Measurements from ENCODE around the gene CD300H.
"Not testable (repeated sequence)": the region's sequence is repeated elsewhere in the genome, so short reads cannot be mapped to it uniquely, and the experiment has no call there.

CD300H gene

DNA sequence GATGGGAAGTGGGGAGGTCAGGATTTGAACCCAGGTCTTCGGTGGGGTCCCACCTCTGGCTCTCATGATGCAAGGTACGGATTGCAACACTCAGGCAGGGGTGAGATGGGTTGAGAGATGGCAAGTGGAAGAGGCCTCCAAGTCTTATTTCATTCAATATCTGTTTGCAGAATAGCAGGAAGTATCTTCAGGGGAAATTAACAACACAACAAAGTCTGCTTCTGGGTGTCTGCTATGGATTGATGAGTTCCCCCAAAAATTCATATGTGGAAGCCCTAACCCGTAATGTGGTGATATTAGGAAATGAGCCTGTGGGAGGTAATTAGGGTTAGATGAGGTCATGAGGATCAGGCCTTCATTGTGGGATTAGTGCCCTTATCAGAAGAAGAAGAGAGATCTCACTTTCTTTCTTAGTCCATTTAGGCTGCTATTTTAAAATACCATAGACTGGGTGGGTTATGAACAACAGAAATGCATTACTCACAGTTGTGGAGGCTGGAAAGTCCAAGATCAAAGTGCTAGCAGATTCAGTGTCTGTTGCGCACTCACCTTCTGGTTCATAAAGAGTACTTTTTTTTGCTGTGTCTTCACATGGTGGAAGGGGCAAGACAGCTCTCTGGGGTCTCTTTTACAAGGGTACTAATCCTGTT, 4.4 kb upstream of the CD300H start:
- peak; percentile 12 for ATAC-seq
- H3K27me3 Mint-ChIP-seq, result peaks cover 31% of the 10 kb centered on the region

DNA sequence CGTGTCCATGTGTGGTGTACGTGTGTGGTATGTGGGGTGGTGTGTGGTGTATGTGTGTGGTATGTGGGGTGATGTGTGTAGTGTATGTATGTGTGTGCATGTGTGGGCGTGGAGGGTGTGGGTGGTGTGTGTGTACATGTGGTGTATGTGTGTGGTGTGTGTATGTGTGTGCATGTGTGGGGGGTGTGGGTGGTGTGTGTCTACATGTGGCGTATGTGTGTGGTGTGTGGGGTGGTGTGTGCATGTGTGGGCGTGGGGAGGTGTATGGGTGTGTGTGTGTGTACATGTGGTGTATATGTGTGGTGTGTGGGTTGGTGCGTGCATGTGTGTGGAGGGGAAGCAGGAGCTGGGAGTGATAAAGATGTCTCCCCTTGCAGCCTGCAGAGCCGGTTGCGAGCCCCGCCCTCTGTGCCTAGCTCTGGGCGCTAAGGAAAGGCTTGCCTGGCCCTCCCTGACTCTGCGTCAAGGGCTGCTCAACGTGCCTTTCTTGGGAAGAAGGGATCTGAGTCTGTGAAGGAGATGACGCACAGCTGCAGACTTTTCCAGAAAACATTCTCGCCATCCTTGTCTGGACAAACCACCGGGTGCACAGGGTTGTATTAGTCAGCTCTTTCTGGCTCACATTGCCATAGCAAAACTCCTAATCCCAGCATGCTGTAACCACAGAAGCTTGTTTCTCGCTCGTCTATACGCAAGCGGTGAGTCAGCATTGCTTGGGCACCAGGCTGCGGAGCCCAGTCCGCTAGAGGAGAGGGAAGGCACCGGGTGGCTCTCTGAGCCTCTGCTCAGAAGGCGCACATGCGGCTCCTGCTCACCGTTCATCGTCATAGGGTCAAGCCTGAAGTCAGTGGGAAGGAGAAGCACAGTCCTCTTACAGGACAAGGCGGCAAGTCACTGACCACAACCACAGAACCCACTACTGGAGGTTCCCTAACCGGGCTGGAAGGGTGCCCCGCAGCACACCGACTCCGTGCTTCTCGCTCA, 2.0 kb upstream of the CD300H start:
- Mint-ChIP-seq H3K27ac (no peak overlapping the region), H3K4me3 (no peak overlapping the region), H3K9me3 (peaks cover 4% of the 10 kb centered on the region), H3K4me1 (peaks cover 21% of the 10 kb centered on the region), H3K36me3 (ENCODE audit: low read depth) (no peaks in the 10 kb centered on the region), H3K27me3 (peaks cover 33% of the 10 kb centered on the region)
- peak; percentile 40 for DNase-seq
- peak; percentile 82 for ATAC-seq

More for the DNA sequence above, 4.4 kb upstream of the CD300H start:
- Mint-ChIP-seq H3K4me3 (no peak overlapping the region), H3K36me3 (ENCODE audit: low read depth) (no peaks in the 10 kb centered on the region), H3K27ac (no peak overlapping the region), H3K9me3 (peaks cover 4% of the 10 kb centered on the region), H3K4me1 (peaks cover 21% of the 10 kb centered on the region)
- DNase-seq, result no peak

DNA sequence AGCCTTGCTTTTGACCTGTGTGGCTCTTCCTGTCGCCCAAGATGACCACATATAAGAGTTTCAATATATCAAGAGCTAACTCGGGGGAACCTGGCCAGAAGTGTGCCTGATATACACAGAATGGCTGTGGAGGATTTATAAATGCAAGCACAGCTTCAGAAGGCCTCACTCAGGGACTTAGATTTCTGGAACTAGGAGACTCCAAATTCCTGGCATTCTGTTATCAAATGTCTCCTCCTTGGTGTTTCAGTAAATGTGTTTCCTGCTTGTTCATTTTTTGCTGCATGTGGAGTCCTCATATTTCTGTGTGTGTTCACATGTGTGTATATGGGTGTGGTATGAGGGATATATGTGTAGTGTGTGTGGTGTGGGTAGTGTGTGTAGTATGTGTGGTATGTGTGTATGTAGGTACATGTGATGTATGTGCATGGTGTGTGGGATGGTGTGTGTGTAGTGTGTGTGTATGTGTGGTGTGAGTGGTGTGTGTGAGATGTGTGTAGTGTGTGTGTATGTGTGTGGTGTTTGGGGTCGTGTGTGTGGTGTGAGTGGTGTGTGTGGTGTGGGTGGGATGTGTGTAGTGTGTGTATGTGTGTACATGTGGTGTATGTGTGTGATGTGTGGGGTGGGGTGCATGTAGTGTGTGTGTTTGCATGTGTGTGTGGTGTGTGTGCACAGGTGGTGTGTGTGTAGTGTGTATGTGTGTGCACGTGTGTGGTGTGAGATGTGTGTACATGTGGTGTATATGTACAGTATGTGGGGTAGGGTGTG, 981 bp upstream of the CD300H start:
- Mint-ChIP-seq H3K4me1 (peaks cover 22% of the 10 kb centered on the region), H3K27me3 (peaks cover 35% of the 10 kb centered on the region), H3K36me3 (ENCODE audit: low read depth) (no peaks in the 10 kb centered on the region), H3K9me3 (peaks cover 4% of the 10 kb centered on the region), H3K27ac (no peak overlapping the region), H3K4me3 (no peak overlapping the region)
- DNase-seq (no peak), ATAC-seq (no peak)

DNA sequence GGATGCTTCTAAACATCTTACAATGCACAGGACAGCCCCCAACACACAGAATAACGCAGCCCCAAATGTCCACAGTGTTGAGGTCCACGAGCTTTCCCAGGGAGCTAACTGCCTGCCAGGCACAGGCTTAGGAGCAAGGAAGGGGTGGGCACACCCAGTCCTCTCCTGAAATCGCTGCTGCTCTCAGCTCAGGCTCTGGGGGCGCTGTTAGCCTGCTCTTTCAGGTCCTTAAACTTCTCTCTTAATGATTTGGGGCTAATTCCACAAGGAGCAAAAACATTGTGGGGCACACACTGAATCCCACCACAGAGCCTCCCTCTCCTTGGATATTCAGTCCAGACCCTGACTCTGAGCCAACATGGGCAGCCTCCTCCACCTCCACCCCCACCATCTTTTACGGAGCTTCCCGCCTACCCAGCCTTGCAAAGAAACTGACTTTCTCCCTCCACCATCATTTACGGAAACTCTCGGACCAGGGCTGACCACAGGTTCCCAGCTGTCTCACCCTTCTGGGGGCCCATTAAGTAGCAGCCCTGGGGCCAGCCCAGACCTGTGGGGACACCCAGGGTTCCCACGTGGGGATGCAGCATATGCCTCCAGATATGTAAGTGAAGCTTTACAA, 1.1 kb downstream of the CD300H start:
- no peak for ATAC-seq
- H3K9me3 Mint-ChIP-seq, result peaks cover 4% of the 10 kb centered on the region
- H3K4me3 Mint-ChIP-seq, result no peak overlapping the region
- H3K4me1 Mint-ChIP-seq, result peaks cover 19% of the 10 kb centered on the region
- peaks cover 35% of the 10 kb centered on the region for H3K27me3 Mint-ChIP-seq
- no peak overlapping the region for H3K27ac Mint-ChIP-seq
- no peaks in the 10 kb centered on the region for H3K36me3 Mint-ChIP-seq (ENCODE audit: low read depth)
- DNase-seq, result peak; percentile 51

DNA sequence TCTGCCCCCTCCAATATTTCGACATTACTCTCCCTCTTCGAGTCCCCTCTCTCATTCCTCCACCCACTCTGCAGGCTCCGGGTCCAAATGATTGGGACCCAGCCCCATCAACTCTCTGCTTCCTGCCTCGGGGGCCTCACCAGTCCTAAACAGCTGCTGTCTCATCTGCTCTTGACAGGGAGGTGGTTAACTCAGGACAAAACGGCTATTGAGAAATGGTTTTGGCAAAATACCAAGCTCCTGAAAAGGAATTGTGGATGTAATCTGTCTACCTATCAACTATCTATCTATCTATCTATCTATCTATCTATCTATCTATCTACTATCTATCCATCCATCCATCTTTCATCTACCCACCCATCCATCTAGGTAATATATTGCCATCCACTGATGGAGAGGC, 2.2 kb downstream of the CD300H start:
- peaks cover 19% of the 10 kb centered on the region for H3K4me1 Mint-ChIP-seq
- ATAC-seq (no peak), DNase-seq (no peak)
- peaks cover 33% of the 10 kb centered on the region for H3K27me3 Mint-ChIP-seq
- peaks cover 4% of the 10 kb centered on the region for H3K9me3 Mint-ChIP-seq
- H3K36me3 Mint-ChIP-seq (ENCODE audit: low read depth), result no peaks in the 10 kb centered on the region
- H3K27ac Mint-ChIP-seq, result no peak overlapping the region
- no peak overlapping the region for H3K4me3 Mint-ChIP-seq

DNA sequence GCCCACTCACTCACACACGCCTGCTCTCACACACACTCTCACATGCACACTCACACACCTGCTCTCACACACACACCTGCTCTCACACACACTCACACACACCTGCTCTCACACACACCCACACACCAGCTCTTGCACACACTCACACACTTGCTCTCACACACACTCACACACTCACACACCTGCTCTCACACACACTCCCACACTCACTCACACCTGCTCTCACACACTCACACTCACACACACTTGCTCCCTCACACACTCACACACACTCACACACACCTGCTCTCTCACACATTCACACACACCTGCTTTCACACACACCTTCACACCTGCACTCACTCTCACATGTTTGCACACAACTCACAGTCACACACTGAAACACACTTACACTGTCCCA, 4.0 kb downstream of the CD300H start:
- DNase-seq (no peak), ATAC-seq (no peak)
- H3K4me3 Mint-ChIP-seq, result no peak overlapping the region
- no peaks in the 10 kb centered on the region for H3K36me3 Mint-ChIP-seq (ENCODE audit: low read depth)
- H3K27ac Mint-ChIP-seq, result no peak overlapping the region
- peaks cover 15% of the 10 kb centered on the region for H3K4me1 Mint-ChIP-seq
- peaks cover 2% of the 10 kb centered on the region for H3K9me3 Mint-ChIP-seq
- H3K27me3 Mint-ChIP-seq, result peaks cover 20% of the 10 kb centered on the region

DNA sequence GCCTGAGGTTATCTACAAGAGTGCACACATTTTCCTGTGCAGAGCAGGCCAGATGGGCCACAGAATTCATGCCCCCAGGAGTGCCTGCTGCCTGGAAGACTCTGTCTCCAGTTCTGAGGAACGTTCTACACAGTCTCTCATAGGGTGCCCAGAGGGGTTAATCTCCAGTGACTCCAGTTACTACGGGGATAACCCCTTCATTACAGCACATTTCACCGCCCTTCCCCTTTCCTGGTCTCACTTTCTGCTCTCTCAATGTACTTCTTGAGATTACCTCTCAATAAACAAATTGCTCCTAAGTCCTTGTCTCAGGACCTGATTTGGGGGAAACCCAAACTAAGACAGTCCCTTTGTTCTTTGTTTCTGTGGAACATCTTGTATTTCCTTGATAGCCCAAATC, 5.7 kb downstream of the CD300H start:
- peaks cover 13% of the 10 kb centered on the region for H3K4me1 Mint-ChIP-seq
- DNase-seq, result no peak
- H3K27me3 Mint-ChIP-seq, result peaks cover 14% of the 10 kb centered on the region
- H3K27ac Mint-ChIP-seq, result no peak overlapping the region
- no peak overlapping the region for H3K4me3 Mint-ChIP-seq
- H3K9me3 Mint-ChIP-seq, result no peaks in the 10 kb centered on the region
- no peaks in the 10 kb centered on the region for H3K36me3 Mint-ChIP-seq (ENCODE audit: low read depth)
- ATAC-seq, result no peak

DNA sequence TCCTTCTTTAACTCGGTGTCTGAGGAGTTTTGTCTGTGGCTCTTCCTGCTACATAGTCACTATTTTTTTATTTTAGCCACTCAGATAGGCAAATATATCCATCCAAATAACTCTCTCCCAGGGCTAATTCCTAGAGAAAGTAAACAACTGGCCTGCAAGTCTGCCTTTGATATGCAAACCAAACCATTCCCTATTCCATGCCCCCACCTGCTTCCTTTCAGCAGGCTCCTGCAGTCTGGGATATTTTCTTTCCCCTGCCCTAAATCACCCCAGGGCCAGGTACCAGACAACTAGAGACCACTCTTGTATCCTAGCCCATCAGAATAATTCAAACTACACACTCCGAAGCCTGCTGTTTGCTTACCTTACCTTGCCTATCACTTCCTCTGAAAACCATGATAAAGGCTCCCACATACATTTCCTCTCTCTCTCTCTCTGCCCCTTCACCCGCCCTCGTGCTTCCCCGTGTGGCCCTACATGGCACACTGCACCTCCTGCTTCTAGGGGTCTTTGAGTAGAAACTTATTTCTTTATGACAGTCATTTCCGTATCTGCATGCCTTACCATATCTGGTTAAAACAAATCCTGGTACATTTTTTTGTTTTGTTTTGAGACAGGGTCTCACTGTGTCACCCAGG, 8.3 kb downstream of the CD300H start:
- H3K27ac Mint-ChIP-seq, result peak overlapping the region; percentile 31
- peaks cover 8% of the 10 kb centered on the region for H3K27me3 Mint-ChIP-seq
- no peak for ATAC-seq
- H3K4me1 Mint-ChIP-seq, result peaks cover 13% of the 10 kb centered on the region
- no peaks in the 10 kb centered on the region for H3K36me3 Mint-ChIP-seq (ENCODE audit: low read depth)
- H3K4me3 Mint-ChIP-seq, result no peak overlapping the region
- DNase-seq, result no peak
- peaks cover 4% of the 10 kb centered on the region for H3K9me3 Mint-ChIP-seq

DNA sequence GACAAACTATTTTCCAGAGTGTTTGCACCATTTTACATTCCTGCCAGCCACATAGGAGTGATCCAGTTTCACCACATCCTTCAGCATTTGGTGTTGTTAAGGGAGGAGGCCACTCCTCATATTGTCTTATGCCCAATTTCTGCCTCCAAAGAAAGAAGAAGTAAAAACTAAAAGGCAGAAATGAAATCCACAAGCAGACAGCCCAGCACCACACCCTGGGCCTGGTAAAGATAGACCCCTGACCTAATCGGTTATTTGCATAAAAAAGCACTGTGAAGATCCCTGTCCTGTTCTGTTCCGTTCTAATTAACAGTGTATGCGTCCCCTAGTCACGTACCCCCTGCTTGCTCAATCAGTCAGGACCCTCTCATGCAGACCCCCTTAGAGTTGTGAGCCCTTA, 8.9 kb downstream of the CD300H start:
- H3K4me3 Mint-ChIP-seq, result not testable (repeated sequence)

DNA sequence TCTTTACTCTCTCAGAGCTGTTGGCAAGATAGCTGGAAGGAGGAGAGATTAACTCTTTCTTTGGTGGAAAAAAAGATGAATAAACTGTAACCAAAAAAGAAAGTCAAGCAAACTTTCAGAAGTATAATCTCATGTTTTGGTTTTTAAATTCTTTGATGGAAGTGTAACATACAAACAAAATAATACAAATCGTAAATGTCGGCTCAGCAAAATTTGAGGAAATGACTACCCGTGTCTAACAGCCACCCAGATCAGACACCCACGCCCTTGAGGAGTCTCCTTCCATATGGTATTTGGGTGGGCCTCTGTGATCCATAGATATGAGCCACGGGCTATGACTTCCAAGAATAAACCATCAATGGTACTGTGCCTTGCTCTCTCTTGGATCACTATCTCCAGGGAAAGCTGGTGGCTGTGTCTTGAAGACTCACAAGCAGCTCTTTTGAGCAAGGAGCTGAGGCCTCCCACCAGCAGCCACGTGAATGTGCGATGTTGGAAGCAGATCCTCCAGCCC, 11.8 kb downstream of the CD300H start:
- Mint-ChIP-seq H3K27me3 (peaks cover 2% of the 10 kb centered on the region), H3K36me3 (ENCODE audit: low read depth) (no peaks in the 10 kb centered on the region), H3K4me1 (peaks cover 8% of the 10 kb centered on the region), H3K27ac (no peak overlapping the region), H3K9me3 (peaks cover 4% of the 10 kb centered on the region), H3K4me3 (no peak overlapping the region)
- ATAC-seq, result no peak
- no peak for DNase-seq

More for the DNA sequence above, 8.9 kb downstream of the CD300H start:
- peaks cover 12% of the 10 kb centered on the region for H3K4me1 Mint-ChIP-seq
- not testable (repeated sequence) for H3K9me3 Mint-ChIP-seq; ATAC-seq; H3K27ac Mint-ChIP-seq; DNase-seq; H3K36me3 Mint-ChIP-seq (ENCODE audit: low read depth); H3K27me3 Mint-ChIP-seq

DNA sequence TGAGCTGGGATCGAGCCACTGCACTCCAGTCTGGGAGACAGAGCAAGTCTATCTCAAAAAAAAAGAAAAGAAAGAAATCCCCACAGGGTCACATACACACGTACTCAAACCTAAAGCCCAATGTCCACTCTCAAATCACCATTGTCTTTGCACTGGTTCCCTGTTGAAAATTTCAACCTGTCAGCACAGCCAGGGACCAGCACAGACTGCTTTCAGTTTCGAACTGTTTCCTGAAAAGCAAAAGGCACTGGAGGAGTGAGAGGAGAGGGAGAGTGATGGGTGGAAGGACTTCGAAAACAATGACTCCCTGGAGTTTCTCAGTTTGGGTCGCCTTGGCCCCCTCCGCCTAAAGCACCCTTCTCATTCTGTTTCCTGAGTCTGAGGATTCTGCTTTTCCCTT, 12.4 kb downstream of the CD300H start:
- H3K4me3 Mint-ChIP-seq, result no peak overlapping the region
- peaks cover 8% of the 10 kb centered on the region for H3K4me1 Mint-ChIP-seq
- peaks cover 6% of the 10 kb centered on the region for H3K27me3 Mint-ChIP-seq
- peaks cover 4% of the 10 kb centered on the region for H3K9me3 Mint-ChIP-seq
- ATAC-seq, result no peak
- no peaks in the 10 kb centered on the region for H3K36me3 Mint-ChIP-seq (ENCODE audit: low read depth)
- no peak overlapping the region for H3K27ac Mint-ChIP-seq
- DNase-seq, result no peak

DNA sequence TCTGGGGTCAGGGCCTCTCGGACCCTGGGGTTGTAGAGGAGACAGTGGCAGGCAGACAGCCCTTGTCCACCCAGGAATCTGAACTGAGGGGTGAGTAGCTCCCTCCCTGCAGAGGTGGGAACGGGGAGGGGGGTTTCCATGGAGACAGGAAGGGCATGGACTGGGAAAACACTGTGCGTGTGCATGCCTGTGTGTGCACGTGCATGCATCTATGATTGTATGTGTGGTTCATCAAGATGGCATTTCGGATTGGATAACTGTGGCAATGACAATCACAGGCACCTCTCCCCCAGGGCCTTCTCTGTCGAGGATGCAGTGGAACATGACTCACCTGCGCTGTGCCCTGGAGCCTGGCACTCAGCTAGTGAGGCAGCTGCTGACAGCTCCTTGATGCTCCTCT, 15.3 kb downstream of the CD300H start:
- no peak for ATAC-seq
- Mint-ChIP-seq H3K36me3 (ENCODE audit: low read depth) (no peaks in the 10 kb centered on the region), H3K4me1 (peaks cover 9% of the 10 kb centered on the region), H3K27me3 (peaks cover 6% of the 10 kb centered on the region), H3K9me3 (peaks cover 4% of the 10 kb centered on the region), H3K4me3 (no peak overlapping the region), H3K27ac (no peak overlapping the region)
- no peak for DNase-seq

DNA sequence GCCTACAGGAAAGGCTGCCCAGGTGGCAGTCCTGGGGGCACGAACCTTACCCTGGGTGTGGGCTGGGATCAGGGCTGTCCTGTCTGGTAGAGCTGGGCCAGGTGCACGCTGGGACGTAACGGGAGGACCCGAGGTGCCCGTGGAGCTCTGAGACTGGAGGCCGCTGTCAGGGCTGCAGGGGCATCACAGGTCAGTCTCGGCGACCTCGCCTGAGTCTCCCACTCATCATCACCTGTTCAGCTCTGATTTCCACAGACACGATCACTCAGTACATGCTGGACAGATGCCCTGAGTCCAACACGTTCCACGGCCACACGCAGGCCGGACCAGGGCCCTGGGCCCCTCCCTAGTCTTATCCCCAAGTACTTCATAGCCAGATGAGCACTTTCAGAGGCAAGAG, 16.7 kb downstream of the CD300H start:
- peaks cover 4% of the 10 kb centered on the region for H3K27me3 Mint-ChIP-seq
- ATAC-seq (no peak), DNase-seq (no peak)
- H3K4me1 Mint-ChIP-seq, result peaks cover 9% of the 10 kb centered on the region
- H3K36me3 Mint-ChIP-seq (ENCODE audit: low read depth), result no peaks in the 10 kb centered on the region
- no peak overlapping the region for H3K27ac Mint-ChIP-seq
- no peaks in the 10 kb centered on the region for H3K9me3 Mint-ChIP-seq
- no peak overlapping the region for H3K4me3 Mint-ChIP-seq

DNA sequence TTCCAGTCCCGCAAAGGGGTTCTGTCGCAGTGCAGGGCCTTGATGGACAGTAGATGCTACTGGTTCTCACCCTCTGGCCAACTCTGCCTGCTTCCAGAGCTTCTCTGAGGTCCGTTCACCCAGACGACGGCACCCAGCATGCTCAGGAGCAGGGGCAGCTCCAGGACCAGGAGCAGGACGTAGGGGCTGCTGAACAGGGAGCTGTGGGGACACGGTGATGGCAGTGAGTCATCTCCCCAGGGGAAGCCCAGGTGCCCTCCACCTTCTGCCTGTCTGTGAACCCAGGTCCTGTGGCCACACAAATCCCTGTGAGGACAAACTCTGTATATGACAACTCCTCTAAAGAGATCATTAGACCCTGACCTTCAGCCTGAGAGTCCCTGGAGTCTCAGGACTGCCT, 18.0 kb downstream of the CD300H start:
- Mint-ChIP-seq H3K27me3 (peaks cover 4% of the 10 kb centered on the region), H3K27ac (no peak overlapping the region), H3K36me3 (ENCODE audit: low read depth) (no peaks in the 10 kb centered on the region), H3K4me1 (peaks cover 9% of the 10 kb centered on the region), H3K9me3 (no peaks in the 10 kb centered on the region), H3K4me3 (no peak overlapping the region)
- DNase-seq, result no peak
- no peak for ATAC-seq
